NCI-H146 (cell line): ENCODE data around the gene TFF2.
A peak's percentile ranks its signal among the peaks of the same experiment; 100 is the strongest.

ENCODE experiments used
- DNase-seq: peaks from one replicate; lab custom pipeline; 2025; lab: John Stamatoyannopoulos, UW

TFF2 gene

GRCh38 chr21:42350927-42351426 is at the start of gene TFF2:
TFF2 (minus strand) TSS chr21:42350994; CDS start chr21:42350957, 37 bp downstream.
- DNase-seq: peak; percentile 30

- DNase-seq: no peak
These were observed 49.7 kb upstream of the TFF2 start for GRCh38 chr21:42400525-42400924.

- no peak for DNase-seq
These were observed 47.7 kb upstream of the TFF2 start for GRCh38 chr21:42398436-42399028.

GRCh38 chr21:42397746-42398394 is 47.1 kb upstream of the TFF2 start:
- DNase-seq: no peak

GRCh38 chr21:42396799-42397745 is 46.3 kb upstream of the TFF2 start:
- DNase-seq: no peak

GRCh38 chr21:42395905-42396651 is 45.3 kb upstream of the TFF2 start, which contains the start of gene TMPRSS3:
TMPRSS3 (minus strand) TSS chr21:42396052; CDS start chr21:42395417, 635 bp downstream.
- DNase-seq: no peak

- DNase-seq: no peak
These were observed 44.5 kb upstream of the TFF2 start for GRCh38 chr21:42395302-42395701.

- DNase-seq: no peak
These were observed 42.7 kb upstream of the TFF2 start for GRCh38 chr21:42393443-42393950.

GRCh38 chr21:42392731-42393442 is 42.1 kb upstream of the TFF2 start:
- DNase-seq: no peak

- DNase-seq: no peak
These were observed 40.5 kb upstream of the TFF2 start for GRCh38 chr21:42391297-42391696.

GRCh38 chr21:42390696-42391095 is 39.9 kb upstream of the TFF2 start:
- DNase-seq: no peak

- DNase-seq: no peak
These were observed 39.4 kb upstream of the TFF2 start for GRCh38 chr21:42390193-42390592.

- DNase-seq: peak; percentile 96
These were observed 38.6 kb upstream of the TFF2 start for GRCh38 chr21:42389449-42389835.

- no peak for DNase-seq
These were observed 38.1 kb upstream of the TFF2 start for GRCh38 chr21:42388740-42389448.

GRCh38 chr21:42387843-42388340 is 37.1 kb upstream of the TFF2 start:
- DNase-seq: peak; percentile 2

GRCh38 chr21:42387164-42387563 is 36.4 kb upstream of the TFF2 start:
- DNase-seq: no peak

GRCh38 chr21:42386034-42386591 is 35.3 kb upstream of the TFF2 start:
- no peak for DNase-seq

GRCh38 chr21:42385619-42386018 is 34.8 kb upstream of the TFF2 start:
- no peak for DNase-seq

- DNase-seq: no peak
These were observed 34.2 kb upstream of the TFF2 start for GRCh38 chr21:42384989-42385388.
